Smooth muscle cell (in vitro differentiated cells): ENCODE data around the gene HECTD4. TPM values are rescaled to one million over a fixed set of nuclear protein-coding genes. Genes with fewer than 3 reads are reported as not detected.

Experiments used
- DNase-seq: peaks from one replicate; lab custom pipeline; 2025; ENCODE audit not compliant: unreplicated experiment; lab: John Stamatoyannopoulos, UW
- H2AFZ ChIP-seq: fragments of 200-600 bp; sonication (generic); 2 replicates; pipeline ENCODE4 v1.6.0; 2016; ENCODE audit warnings: antibody characterized with exemption, low read depth, mild to moderate bottlenecking
- H3F3A ChIP-seq: fragments of 200-600 bp; sonication (generic); 2 replicates; pipeline ENCODE4 v1.6.0; 2017; ENCODE audit warnings: antibody characterized with exemption, low read depth
- H3K27ac ChIP-seq: fragments of 200-600 bp; sonication (generic); 2 replicates; pipeline ENCODE4 v1.5.1; 2016; ENCODE audit warnings: low read depth, mild to moderate bottlenecking
- H3K27me3 ChIP-seq: fragments of 200-600 bp; sonication (generic); 2 replicates; pipeline ENCODE4 v1.6.1; 2016; ENCODE audit warnings: low read depth, mild to moderate bottlenecking
- H3K36me3 ChIP-seq: fragments of 200-600 bp; sonication (generic); 2 replicates; pipeline ENCODE4 v1.5.1; 2016; ENCODE audit warnings: low read depth
- H3K4me1 ChIP-seq: fragments of 200-600 bp; sonication (generic); 2 replicates; pipeline ENCODE4 v1.5.1; 2016; ENCODE audit warnings: low read depth
- H3K4me2 ChIP-seq: fragments of 200-600 bp; sonication (generic); 2 replicates; pipeline ENCODE4 v1.6.0; 2016; ENCODE audit warnings: mild to moderate bottlenecking
- H3K4me3 ChIP-seq: fragments of 200-600 bp; sonication (generic); 2 replicates; pipeline ENCODE4 v1.5.1; 2016; ENCODE audit warnings: mild to moderate bottlenecking
- H3K79me2 ChIP-seq: fragments of 200-600 bp; sonication (generic); 2 replicates; pipeline ENCODE4 v1.6.0; 2016; ENCODE audit warnings: low read depth, mild to moderate bottlenecking
- H3K9ac ChIP-seq: fragments of 200-600 bp; sonication (generic); 2 replicates; pipeline ENCODE4 v1.6.0; 2016; ENCODE audit warnings: low read depth
- H3K9me3 ChIP-seq: fragments of 200-600 bp; sonication (generic); replicated peaks from 2 replicates; pipeline ENCODE4 v1.5.1; 2016; ENCODE audit warnings: low read depth
- H4K20me1 ChIP-seq: fragments of 200-600 bp; sonication (generic); 2 replicates; pipeline ENCODE4 v1.6.0; 2016; ENCODE audit warnings: low read depth
- CTCF ChIP-seq: fragments of 200-600 bp; sonication (generic); IDR thresholded peaks from 2 replicates; pipeline ENCODE4 v1.5.1; 2017; ENCODE audit warnings: borderline replicate concordance, mild to moderate bottlenecking, antibody characterized with exemption; ENCODE audit not compliant: insufficient read depth, poor library complexity, severe bottlenecking
- WGBS: methylation state at CpG from one replicate; pipeline ENCODE4 v1.1.7; 2016; ENCODE audit warnings: low lambda C conversion rate; 5-methylcytosine and 5-hydroxymethylcytosine counted together
- polyA plus RNA-seq: library from polyadenylated mRNA; unstranded; fragments of >200 nt; fragmentation: Nextera tagmentation; extraction: Ambion mirVana; gene quantifications from 2 replicates; pipeline ENCODE4 v1.2.1, GENCODE V29; 2016
- total RNA-seq: library from RNA; depleted of rRNA; stranded (reverse); fragments of >200 nt; gene quantifications from 2 replicates; pipeline ENCODE4 v1.2.3, GENCODE V29; 2014

The HECTD4 gene
- total and polyA plus RNA-seq, 2 experiments from 2014 or later = 6.6 to 16.9 TPM

GRCh38 chr12:112288638-112289037 is 93.6 kb downstream of the HECTD4 start:
- no peaks in the 10 kb centered on the region for H3K9me3 ChIP-seq
- H4K20me1 ChIP-seq = peaks cover 5% of the 10 kb centered on the region
- H2AFZ ChIP-seq = no peak overlapping the region
- WGBS = 100% methylated on average over 1 of the region's 1 CpG
- H3K9ac ChIP-seq = no peak overlapping the region
- no peak for TF ChIP-seq CTCF
- H3K27ac ChIP-seq = no peak overlapping the region
- no peak overlapping the region for H3K4me3 ChIP-seq
- no peak overlapping the region for H3K4me2 ChIP-seq
- peaks cover 17% of the 10 kb centered on the region for H3K36me3 ChIP-seq
- H3K79me2 ChIP-seq = peaks cover 3% of the 10 kb centered on the region
- no peaks in the 10 kb centered on the region for H3F3A ChIP-seq
- no peaks in the 10 kb centered on the region for H3K4me1 ChIP-seq
- no peak for DNase-seq
- H3K27me3 ChIP-seq = no peaks in the 10 kb centered on the region

GRCh38 chr12:112285600-112286401 is 96.4 kb downstream of the HECTD4 start:
- TF ChIP-seq CTCF = no peak
- H2AFZ ChIP-seq = no peak overlapping the region
- DNase-seq = no peak
- H3K4me3 ChIP-seq = no peak overlapping the region
- H3F3A ChIP-seq = no peaks in the 10 kb centered on the region
- H3K9ac ChIP-seq = no peak overlapping the region
- H3K27me3 ChIP-seq = no peaks in the 10 kb centered on the region
- peaks cover 5% of the 10 kb centered on the region for H4K20me1 ChIP-seq
- no peak overlapping the region for H3K27ac ChIP-seq
- H3K4me2 ChIP-seq = no peak overlapping the region
- peaks cover 3% of the 10 kb centered on the region for H3K79me2 ChIP-seq
- H3K36me3 ChIP-seq = peaks cover 17% of the 10 kb centered on the region
- no peaks in the 10 kb centered on the region for H3K4me1 ChIP-seq
- no peaks in the 10 kb centered on the region for H3K9me3 ChIP-seq
- WGBS = 94% methylated on average over 5 of the region's 5 CpGs

- Histone ChIP-seq H3K27me3 (no peaks in the 10 kb centered on the region), H2AFZ (no peak overlapping the region), H3K27ac (no peak overlapping the region), H3K4me2 (no peak overlapping the region), H3K4me3 (no peak overlapping the region), H3K79me2 (no peaks in the 10 kb centered on the region), H3K9me3 (no peaks in the 10 kb centered on the region), H3K4me1 (no peaks in the 10 kb centered on the region), H3K9ac (no peak overlapping the region), H3K36me3 (peaks cover 1% of the 10 kb centered on the region), H4K20me1 (peaks cover 5% of the 10 kb centered on the region), H3F3A (no peaks in the 10 kb centered on the region)
- no peak for TF ChIP-seq CTCF
- DNase-seq = no peak
- WGBS = 96% methylated on average over 2 of the region's 2 CpGs
These were observed 98.7 kb downstream of the HECTD4 start for GRCh38 chr12:112283546-112283945.

- Histone ChIP-seq H3K4me1 (no peaks in the 10 kb centered on the region), H3K9ac (no peak overlapping the region), H2AFZ (no peak overlapping the region), H4K20me1 (peaks cover 5% of the 10 kb centered on the region), H3K27me3 (no peaks in the 10 kb centered on the region), H3K4me3 (no peak overlapping the region), H3F3A (no peaks in the 10 kb centered on the region), H3K4me2 (no peak overlapping the region), H3K27ac (no peak overlapping the region), H3K36me3 (no peaks in the 10 kb centered on the region), H3K79me2 (no peaks in the 10 kb centered on the region), H3K9me3 (no peaks in the 10 kb centered on the region)
- WGBS = 95% methylated on average over 8 of the region's 8 CpGs
- TF ChIP-seq CTCF = no peak
- DNase-seq = no peak
These were observed 99.3 kb downstream of the HECTD4 start for GRCh38 chr12:112282920-112283319.
